ENCODE measurements around the gene LAMB4.

Gene LAMB4

DNA sequence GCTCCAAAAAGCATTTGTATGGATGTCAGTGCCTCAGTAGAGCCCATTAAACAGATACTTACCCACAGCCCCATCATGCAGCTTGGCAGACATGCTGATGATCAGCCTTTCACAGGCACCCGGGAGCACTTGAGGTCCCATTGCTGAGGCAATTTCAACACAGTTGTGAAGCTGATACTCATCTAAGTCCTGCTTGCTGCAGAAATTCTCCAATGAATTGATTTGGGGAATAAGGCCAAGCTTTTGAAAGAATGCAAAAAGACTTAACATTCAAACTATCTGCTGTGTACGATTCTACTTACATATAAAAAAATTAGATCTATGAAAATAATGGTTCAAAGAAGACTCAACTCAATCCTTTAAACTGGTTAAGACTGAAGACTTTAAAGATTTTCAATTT, 60.5 kb downstream of the LAMB4 start:
- Histone ChIP-seq H3K79me2 (ENCODE audit: control insufficient read depth, insufficient read depth, low read length, unreplicated experiment) (no peaks in the 10 kb centered on the region), H2AFZ (ENCODE audit: low read length, unreplicated experiment) (no peak overlapping the region), H3K27ac (ENCODE audit: low read depth, low read length) (no peak overlapping the region), H3K4me3 (ENCODE audit: low read depth, low read length) (no peak overlapping the region), H3K36me3 (ENCODE audit: insufficient read depth, low read length) (no peaks in the 10 kb centered on the region), H3K27me3 (ENCODE audit: insufficient read depth, low read length) (no peaks in the 10 kb centered on the region), H3K4me1 (ENCODE audit: control insufficient read depth, insufficient read depth, low read length, unreplicated experiment) (no peaks in the 10 kb centered on the region)

DNA sequence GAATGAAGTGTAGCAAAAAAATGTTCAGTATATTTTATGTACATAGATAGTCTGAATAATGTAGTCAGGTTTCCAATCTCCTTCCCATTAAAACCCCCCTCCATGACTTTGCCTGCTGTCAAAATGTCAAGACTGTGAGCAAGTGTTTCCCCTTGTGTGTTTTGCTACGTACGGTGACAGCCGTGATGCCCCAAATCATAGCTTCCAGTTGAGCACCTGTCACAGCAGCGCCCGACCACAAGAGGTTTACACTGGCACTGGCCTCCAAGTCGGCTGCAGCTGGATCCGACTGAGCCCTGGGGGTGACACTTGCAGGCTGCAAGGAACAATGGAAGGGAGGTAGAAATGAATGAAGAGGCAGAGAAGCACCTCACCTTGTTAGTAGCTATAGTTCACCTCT, 62.3 kb downstream of the LAMB4 start:
- Histone ChIP-seq H3K27me3 (ENCODE audit: insufficient read depth, low read length) (no peaks in the 10 kb centered on the region), H3K27ac (ENCODE audit: low read depth, low read length) (no peak overlapping the region), H3K4me1 (ENCODE audit: control insufficient read depth, insufficient read depth, low read length, unreplicated experiment) (no peaks in the 10 kb centered on the region), H3K79me2 (ENCODE audit: control insufficient read depth, insufficient read depth, low read length, unreplicated experiment) (no peaks in the 10 kb centered on the region), H3K36me3 (ENCODE audit: insufficient read depth, low read length) (no peaks in the 10 kb centered on the region), H2AFZ (ENCODE audit: low read length, unreplicated experiment) (no peak overlapping the region), H3K4me3 (ENCODE audit: low read depth, low read length) (no peak overlapping the region)

DNA sequence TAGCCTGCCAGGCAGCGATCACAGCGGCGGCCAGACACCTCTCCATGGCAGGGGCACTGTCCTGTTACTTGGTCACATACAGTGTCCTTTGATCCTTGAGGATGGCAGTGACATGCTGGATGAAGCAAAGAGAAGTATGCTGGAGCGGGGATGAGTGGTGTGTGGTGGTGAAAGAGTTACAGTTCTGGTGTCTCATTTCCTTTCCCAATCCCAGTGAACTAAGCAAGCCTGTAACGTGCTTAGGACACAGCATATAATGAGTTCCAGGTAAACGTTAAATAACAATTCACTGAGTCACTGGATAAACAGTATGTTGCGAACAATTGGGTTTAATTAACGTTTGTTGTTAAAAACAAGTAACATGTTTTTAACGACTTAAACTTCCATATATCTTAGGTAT, 63.7 kb downstream of the LAMB4 start:
- no peaks in the 10 kb centered on the region for H3K27me3 ChIP-seq (ENCODE audit: insufficient read depth, low read length)
- H3K4me1 ChIP-seq (ENCODE audit: control insufficient read depth, insufficient read depth, low read length, unreplicated experiment), result peaks cover 10% of the 10 kb centered on the region
- no peaks in the 10 kb centered on the region for H3K36me3 ChIP-seq (ENCODE audit: insufficient read depth, low read length)
- no peak overlapping the region for H3K4me3 ChIP-seq (ENCODE audit: low read depth, low read length)
- H3K27ac ChIP-seq (ENCODE audit: low read depth, low read length), result no peak overlapping the region
- H3K79me2 ChIP-seq (ENCODE audit: control insufficient read depth, insufficient read depth, low read length, unreplicated experiment), result no peaks in the 10 kb centered on the region
- H2AFZ ChIP-seq (ENCODE audit: low read length, unreplicated experiment), result no peak overlapping the region

DNA sequence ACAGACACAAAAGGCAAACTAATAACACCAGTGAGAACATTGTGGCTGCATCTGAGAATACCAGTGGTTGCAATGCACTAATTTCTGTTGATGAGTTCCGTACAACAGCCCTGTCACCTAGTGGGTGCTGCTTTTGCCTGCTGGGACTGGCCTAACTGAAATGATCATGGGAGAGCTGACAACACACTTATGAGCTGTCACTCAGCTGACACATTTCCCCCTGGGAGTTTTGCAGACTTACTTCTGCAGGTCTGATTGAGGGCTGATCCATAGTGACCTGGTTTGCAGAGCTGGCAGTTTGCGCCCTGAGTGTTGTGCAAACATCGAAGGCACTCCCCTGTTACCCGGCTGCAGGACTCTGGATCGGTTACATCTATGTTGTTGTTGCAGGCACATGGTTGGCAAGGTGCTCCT, 66.6 kb downstream of the LAMB4 start:
- Histone ChIP-seq H3K79me2 (ENCODE audit: control insufficient read depth, insufficient read depth, low read length, unreplicated experiment) (no peaks in the 10 kb centered on the region), H3K4me1 (ENCODE audit: control insufficient read depth, insufficient read depth, low read length, unreplicated experiment) (peaks cover 10% of the 10 kb centered on the region), H3K27me3 (ENCODE audit: insufficient read depth, low read length) (no peaks in the 10 kb centered on the region), H3K27ac (ENCODE audit: low read depth, low read length) (no peak overlapping the region), H2AFZ (ENCODE audit: low read length, unreplicated experiment) (no peak overlapping the region), H3K4me3 (ENCODE audit: low read depth, low read length) (no peak overlapping the region), H3K36me3 (ENCODE audit: insufficient read depth, low read length) (no peaks in the 10 kb centered on the region)

DNA sequence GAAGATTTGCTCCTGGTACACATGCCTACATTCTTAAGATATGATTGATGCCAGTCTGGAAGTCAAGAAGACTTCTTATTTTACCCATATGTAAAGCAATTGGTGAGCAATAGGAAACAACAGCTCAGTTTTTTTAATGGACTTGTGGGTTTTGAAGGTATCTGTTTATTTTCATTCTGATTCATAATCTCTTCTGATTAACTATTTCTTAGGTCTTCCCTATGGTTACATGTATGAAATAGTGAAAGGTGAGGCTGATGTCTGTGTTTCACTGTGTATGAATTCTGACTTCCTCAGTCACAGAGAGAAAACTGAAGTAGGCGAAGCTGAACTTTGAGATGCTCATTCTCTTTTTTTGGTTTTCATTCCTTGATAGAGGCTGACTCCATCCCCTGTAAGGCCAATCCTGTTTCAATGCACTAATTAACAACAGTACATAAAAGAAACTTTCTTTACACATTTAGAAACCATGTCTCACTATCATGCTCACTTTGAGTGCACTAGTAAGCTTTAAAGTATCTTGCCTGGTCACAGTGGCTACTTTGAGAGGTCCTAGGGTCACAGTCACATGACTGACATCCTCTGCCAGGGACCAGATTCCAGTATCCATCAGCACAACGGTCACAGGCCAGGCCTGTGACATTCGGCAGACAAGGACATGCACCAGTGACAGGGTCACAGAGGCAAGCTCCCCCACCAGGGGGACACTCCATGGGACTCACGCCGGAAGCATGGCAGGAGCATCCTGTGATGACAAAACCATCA, 67.7 kb downstream of the LAMB4 start:
- Histone ChIP-seq H3K27me3 (ENCODE audit: insufficient read depth, low read length) (no peaks in the 10 kb centered on the region), H3K4me3 (ENCODE audit: low read depth, low read length) (no peak overlapping the region), H2AFZ (ENCODE audit: low read length, unreplicated experiment) (no peak overlapping the region), H3K79me2 (ENCODE audit: control insufficient read depth, insufficient read depth, low read length, unreplicated experiment) (no peaks in the 10 kb centered on the region), H3K36me3 (ENCODE audit: insufficient read depth, low read length) (no peaks in the 10 kb centered on the region), H3K27ac (ENCODE audit: low read depth, low read length) (no peak overlapping the region), H3K4me1 (ENCODE audit: control insufficient read depth, insufficient read depth, low read length, unreplicated experiment) (peaks cover 10% of the 10 kb centered on the region)

DNA sequence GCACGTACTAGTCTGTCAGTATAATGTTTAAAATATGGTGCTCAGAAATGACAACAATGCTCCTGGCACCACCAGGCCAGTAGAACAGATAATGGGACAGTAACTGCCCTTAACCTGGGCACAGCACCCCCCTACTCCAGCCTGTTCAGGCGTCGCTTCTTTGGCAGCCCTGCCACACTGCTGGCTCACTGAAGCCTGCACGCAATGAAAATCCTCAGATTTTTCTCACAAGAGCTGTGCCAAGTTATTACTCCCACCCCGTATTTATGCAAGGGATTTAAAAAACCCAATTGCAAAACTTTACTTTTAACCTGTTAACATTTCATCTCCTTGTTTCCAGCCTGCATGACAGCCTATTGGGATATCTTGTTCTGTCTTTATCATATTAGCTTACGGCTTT, 70.6 kb downstream of the LAMB4 start:
- Histone ChIP-seq H3K27ac (ENCODE audit: low read depth, low read length) (no peak overlapping the region), H3K27me3 (ENCODE audit: insufficient read depth, low read length) (no peaks in the 10 kb centered on the region), H3K4me1 (ENCODE audit: control insufficient read depth, insufficient read depth, low read length, unreplicated experiment) (peaks cover 10% of the 10 kb centered on the region), H3K79me2 (ENCODE audit: control insufficient read depth, insufficient read depth, low read length, unreplicated experiment) (no peaks in the 10 kb centered on the region), H3K36me3 (ENCODE audit: insufficient read depth, low read length) (no peaks in the 10 kb centered on the region), H2AFZ (ENCODE audit: low read length, unreplicated experiment) (no peak overlapping the region), H3K4me3 (ENCODE audit: low read depth, low read length) (no peak overlapping the region)

DNA sequence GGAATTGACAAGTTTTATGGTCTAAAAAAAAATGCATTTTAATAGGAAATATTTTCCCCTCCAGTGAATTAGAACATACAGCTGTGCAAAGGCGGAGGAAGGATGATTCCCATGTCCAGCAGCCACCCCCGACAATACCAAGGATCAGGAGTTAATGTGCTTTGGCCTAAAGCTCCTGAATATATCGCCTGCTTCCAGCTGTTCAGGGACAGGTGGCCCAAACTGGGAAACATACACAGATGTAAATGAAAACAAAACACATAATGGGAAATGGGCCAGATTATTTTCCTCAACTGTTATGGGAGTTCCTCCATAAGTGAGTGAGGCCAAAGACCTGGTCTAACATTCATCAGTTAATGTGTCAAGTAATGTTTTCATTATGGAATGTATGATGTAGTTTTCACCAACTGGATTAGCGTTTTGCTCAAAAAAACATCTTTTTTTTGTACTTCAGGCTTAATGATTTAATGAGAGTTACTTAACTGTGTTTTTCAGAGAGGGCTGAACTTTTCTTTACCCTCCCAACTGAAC, 72.1 kb downstream of the LAMB4 start:
- no peak overlapping the region for H2AFZ ChIP-seq (ENCODE audit: low read length, unreplicated experiment)
- H3K36me3 ChIP-seq (ENCODE audit: insufficient read depth, low read length), result no peaks in the 10 kb centered on the region
- H3K27me3 ChIP-seq (ENCODE audit: insufficient read depth, low read length), result no peaks in the 10 kb centered on the region
- no peak overlapping the region for H3K4me3 ChIP-seq (ENCODE audit: low read depth, low read length)
- no peak overlapping the region for H3K27ac ChIP-seq (ENCODE audit: low read depth, low read length)
- no peaks in the 10 kb centered on the region for H3K79me2 ChIP-seq (ENCODE audit: control insufficient read depth, insufficient read depth, low read length, unreplicated experiment)
- peaks cover 10% of the 10 kb centered on the region for H3K4me1 ChIP-seq (ENCODE audit: control insufficient read depth, insufficient read depth, low read length, unreplicated experiment)

DNA sequence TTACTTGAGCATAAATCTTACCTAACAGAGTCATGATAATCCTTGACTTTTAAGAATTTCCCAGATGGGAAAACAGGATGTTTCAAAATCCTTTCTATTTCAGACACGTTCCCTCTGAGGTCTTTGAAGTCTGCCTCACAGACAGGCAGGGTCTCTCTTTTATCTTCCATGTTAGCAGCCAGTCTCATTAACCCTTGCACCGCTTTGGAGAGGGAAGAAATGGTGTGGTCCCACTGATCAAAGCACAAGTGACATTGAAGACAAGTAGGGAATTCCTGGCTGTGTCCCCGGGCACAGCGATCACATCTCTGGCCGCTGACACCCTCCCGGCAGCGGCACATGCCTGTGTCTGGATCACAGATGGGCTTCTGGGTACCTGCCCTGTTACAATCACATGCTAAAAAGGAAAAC, 74.5 kb downstream of the LAMB4 start:
- Histone ChIP-seq H3K79me2 (ENCODE audit: control insufficient read depth, insufficient read depth, low read length, unreplicated experiment) (no peaks in the 10 kb centered on the region), H3K27ac (ENCODE audit: low read depth, low read length) (no peak overlapping the region), H3K36me3 (ENCODE audit: insufficient read depth, low read length) (no peaks in the 10 kb centered on the region), H3K4me1 (ENCODE audit: control insufficient read depth, insufficient read depth, low read length, unreplicated experiment) (no peaks in the 10 kb centered on the region), H3K27me3 (ENCODE audit: insufficient read depth, low read length) (no peaks in the 10 kb centered on the region), H3K4me3 (ENCODE audit: low read depth, low read length) (no peak overlapping the region), H2AFZ (ENCODE audit: low read length, unreplicated experiment) (no peak overlapping the region)

DNA sequence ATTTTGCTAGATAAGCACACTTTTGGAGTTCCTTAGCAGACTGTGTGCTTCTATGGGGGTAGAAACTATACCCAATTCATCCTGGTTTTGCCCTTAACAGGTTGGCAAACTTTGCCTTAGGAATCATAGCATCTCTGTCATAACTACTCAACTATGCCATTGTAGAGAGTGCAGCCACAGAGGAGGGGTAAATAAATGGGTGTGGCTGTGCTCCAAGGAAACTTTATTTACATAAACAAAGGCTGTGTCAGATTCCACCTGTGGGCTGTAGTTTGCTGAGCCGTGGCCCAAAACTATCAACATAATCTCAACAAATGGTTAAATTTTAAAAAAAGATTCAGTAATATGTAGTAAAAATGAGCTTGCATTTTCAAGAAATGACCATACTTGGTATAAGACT, 75.6 kb downstream of the LAMB4 start:
- H2AFZ ChIP-seq (ENCODE audit: low read length, unreplicated experiment), result no peak overlapping the region
- no peaks in the 10 kb centered on the region for H3K79me2 ChIP-seq (ENCODE audit: control insufficient read depth, insufficient read depth, low read length, unreplicated experiment)
- H3K4me3 ChIP-seq (ENCODE audit: low read depth, low read length), result no peak overlapping the region
- H3K36me3 ChIP-seq (ENCODE audit: insufficient read depth, low read length), result no peaks in the 10 kb centered on the region
- no peaks in the 10 kb centered on the region for H3K4me1 ChIP-seq (ENCODE audit: control insufficient read depth, insufficient read depth, low read length, unreplicated experiment)
- H3K27me3 ChIP-seq (ENCODE audit: insufficient read depth, low read length), result no peaks in the 10 kb centered on the region
- no peak overlapping the region for H3K27ac ChIP-seq (ENCODE audit: low read depth, low read length)

DNA sequence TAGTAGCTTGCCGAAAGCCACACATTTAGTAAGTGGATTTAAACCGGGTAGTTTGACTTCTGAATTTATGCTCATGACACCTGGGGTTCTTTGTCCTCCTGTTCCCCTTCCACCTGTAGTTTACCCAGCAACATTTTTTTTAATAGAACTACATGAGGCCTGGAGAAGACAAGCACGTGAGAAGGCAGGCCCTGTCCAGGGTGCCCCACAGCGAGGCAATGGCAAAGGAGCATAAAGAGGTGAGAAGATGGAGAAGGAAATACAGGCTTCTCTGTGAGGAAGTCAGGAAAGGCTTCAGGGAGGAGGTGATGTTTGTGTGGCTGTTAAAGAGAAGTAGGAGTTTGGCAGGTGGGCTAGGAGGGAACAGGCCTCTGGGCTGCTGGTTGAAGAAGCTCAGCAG, 76.9 kb downstream of the LAMB4 start:
- Histone ChIP-seq H2AFZ (ENCODE audit: low read length, unreplicated experiment) (no peak overlapping the region), H3K4me1 (ENCODE audit: control insufficient read depth, insufficient read depth, low read length, unreplicated experiment) (no peaks in the 10 kb centered on the region), H3K27me3 (ENCODE audit: insufficient read depth, low read length) (no peaks in the 10 kb centered on the region)

DNA sequence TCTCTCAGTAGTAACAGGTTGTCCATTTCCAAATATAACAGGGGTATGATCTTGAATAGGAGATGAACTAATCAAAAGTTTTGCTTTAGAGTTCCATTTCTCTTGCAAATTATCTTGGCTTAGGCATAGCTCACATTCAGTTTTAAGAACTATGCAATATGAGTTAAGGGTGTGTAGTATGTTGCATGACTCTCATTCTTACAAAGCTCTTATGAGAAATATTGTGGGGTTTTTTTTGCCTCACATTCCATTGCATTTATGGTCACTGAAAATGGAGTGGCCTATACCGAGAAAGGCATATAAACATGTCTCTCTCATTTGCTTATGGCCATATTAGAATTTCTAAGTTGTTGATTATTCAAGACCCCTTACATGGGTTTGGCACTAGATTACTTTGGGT, 78.7 kb downstream of the LAMB4 start:
- no peaks in the 10 kb centered on the region for H3K36me3 ChIP-seq (ENCODE audit: insufficient read depth, low read length)
- no peak overlapping the region for H2AFZ ChIP-seq (ENCODE audit: low read length, unreplicated experiment)
- no peaks in the 10 kb centered on the region for H3K79me2 ChIP-seq (ENCODE audit: control insufficient read depth, insufficient read depth, low read length, unreplicated experiment)
- H3K4me3 ChIP-seq (ENCODE audit: low read depth, low read length), result no peak overlapping the region
- no peaks in the 10 kb centered on the region for H3K27me3 ChIP-seq (ENCODE audit: insufficient read depth, low read length)
- no peaks in the 10 kb centered on the region for H3K4me1 ChIP-seq (ENCODE audit: control insufficient read depth, insufficient read depth, low read length, unreplicated experiment)
- H3K27ac ChIP-seq (ENCODE audit: low read depth, low read length), result no peak overlapping the region

More for the DNA sequence above, 76.9 kb downstream of the LAMB4 start:
- H3K27ac ChIP-seq (ENCODE audit: low read depth, low read length), result no peak overlapping the region
- no peaks in the 10 kb centered on the region for H3K36me3 ChIP-seq (ENCODE audit: insufficient read depth, low read length)
- H3K4me3 ChIP-seq (ENCODE audit: low read depth, low read length), result no peak overlapping the region
- no peaks in the 10 kb centered on the region for H3K79me2 ChIP-seq (ENCODE audit: control insufficient read depth, insufficient read depth, low read length, unreplicated experiment)
